Measurements from ENCODE around the gene NPPA. TPM values are rescaled to one million over a fixed set of nuclear protein-coding genes. Genes with fewer than 3 reads are reported as not detected.

NPPA gene
- total RNA-seq, 1 donor = not detected

DNA sequence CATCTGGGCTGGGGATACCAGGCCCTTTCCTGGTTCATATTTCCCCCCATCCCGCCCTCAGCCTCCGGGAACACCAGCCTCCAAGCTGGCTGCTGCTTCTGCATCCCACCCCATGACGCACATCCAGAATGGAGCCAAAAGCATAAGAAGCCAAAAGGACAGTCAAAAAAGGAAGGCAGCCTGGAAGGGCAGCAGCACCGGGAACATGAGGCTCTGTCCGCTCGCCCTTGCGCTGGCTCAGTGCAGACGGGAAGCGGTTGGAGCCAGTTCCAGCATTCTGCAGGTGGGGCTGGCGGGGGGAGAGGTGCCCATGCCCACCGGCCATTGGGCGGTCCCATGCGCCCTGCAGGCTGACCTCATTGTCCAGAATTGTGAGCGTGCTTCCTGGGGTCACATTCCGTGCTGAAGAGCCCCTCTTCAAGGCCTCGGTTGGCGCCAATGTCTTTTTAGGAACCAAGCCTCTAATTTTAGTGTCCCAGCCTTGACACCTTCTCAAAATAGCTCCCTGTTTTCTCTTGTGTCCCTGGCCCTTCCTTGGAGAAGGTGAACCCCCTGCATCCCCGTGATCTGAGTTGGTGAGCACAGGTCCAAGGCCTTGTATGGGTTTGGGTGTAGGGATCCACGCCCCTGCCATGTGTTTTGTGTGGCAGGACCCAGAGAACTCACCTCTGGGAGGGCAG is 39.5 kb upstream of the NPPA start:
- TF ChIP-seq, protein P1, sequence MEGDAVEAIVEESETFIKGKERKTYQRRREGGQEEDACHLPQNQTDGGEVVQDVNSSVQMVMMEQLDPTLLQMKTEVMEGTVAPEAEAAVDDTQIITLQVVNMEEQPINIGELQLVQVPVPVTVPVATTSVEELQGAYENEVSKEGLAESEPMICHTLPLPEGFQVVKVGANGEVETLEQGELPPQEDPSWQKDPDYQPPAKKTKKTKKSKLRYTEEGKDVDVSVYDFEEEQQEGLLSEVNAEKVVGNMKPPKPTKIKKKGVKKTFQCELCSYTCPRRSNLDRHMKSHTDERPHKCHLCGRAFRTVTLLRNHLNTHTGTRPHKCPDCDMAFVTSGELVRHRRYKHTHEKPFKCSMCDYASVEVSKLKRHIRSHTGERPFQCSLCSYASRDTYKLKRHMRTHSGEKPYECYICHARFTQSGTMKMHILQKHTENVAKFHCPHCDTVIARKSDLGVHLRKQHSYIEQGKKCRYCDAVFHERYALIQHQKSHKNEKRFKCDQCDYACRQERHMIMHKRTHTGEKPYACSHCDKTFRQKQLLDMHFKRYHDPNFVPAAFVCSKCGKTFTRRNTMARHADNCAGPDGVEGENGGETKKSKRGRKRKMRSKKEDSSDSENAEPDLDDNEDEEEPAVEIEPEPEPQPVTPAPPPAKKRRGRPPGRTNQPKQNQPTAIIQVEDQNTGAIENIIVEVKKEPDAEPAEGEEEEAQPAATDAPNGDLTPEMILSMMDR (IDR thresholded peaks at IDR 0.05; ENCODE audit: insufficient read depth, low read depth, low read length) = no peak
- no peak overlapping the region for H3K4me3 ChIP-seq (ENCODE audit: low read depth, low read length)
- DNase-seq (ENCODE audit: low read depth) = no peak

DNA sequence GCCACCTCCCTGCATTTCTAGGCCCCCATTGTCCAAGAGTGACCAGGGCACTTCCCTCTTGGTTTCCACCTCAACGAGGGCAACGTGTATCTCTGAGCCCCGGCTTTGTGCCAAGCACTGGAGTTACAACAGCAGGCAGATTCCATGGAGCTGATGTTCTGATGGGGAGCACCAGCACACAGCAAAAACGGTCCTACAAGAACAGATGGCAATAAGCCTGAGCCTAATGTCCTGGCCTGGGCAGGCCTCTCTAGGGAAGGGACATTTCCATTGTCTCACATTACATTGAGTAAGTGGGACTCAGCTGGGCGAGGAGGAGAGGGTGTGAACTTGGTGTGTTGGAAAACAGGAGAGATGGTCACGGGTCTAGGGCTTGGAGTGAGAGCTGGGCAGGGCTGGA is 38.3 kb upstream of the NPPA start:
- DNase-seq (ENCODE audit: low read depth) = no peak
- TF ChIP-seq, protein P1 (IDR thresholded peaks at IDR 0.05; ENCODE audit: insufficient read depth, low read depth, low read length) = no peak
- no peak overlapping the region for H3K4me3 ChIP-seq (ENCODE audit: low read depth, low read length)

GRCh38 chr1:11882814-11883538 is 35.4 kb upstream of the NPPA start:
- no peak for DNase-seq (ENCODE audit: low read depth)
- TF ChIP-seq, protein P1 (IDR thresholded peaks at IDR 0.05; ENCODE audit: insufficient read depth, low read depth, low read length) = no peak
- H3K4me3 ChIP-seq (ENCODE audit: low read depth, low read length) = no peak overlapping the region

GRCh38 chr1:11881749-11882441 is 34.3 kb upstream of the NPPA start:
- DNase-seq (ENCODE audit: low read depth) = no peak

GRCh38 chr1:11880911-11881748 is 33.5 kb upstream of the NPPA start:
- DNase-seq (ENCODE audit: low read depth) = no peak
- TF ChIP-seq, protein P1 (IDR thresholded peaks at IDR 0.05; ENCODE audit: insufficient read depth, low read depth, low read length) = no peak
- no peak overlapping the region for H3K4me3 ChIP-seq (ENCODE audit: low read depth, low read length)

More at GRCh38 chr1:11881749-11882441, 34.3 kb upstream of the NPPA start:
- H3K4me3 ChIP-seq (ENCODE audit: low read depth, low read length) = no peak overlapping the region
- TF ChIP-seq, protein P1 (IDR thresholded peaks at IDR 0.05; ENCODE audit: insufficient read depth, low read depth, low read length) = no peak

DNA sequence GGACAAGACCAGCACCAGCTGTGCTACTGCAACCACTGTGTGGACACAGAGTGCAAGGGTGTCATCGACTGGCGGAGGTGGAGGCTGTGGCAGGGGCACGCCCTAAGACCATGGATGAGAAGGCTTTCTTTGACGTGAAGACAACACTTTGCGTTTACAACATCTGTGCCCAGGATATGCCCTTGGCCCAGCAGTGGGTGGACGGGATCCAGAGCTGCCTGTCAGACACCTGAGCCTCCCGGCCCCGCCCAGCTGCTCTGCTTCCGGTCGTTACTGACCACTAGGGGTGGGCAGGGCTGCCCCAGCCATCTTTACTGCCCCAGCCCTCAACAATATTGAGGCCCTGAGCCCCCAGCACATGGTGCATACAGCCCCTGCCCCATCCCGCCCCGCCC is 32.6 kb upstream of the NPPA start:
- DNase-seq (ENCODE audit: low read depth) = no peak
- H3K4me3 ChIP-seq (ENCODE audit: low read depth, low read length) = no peak overlapping the region
- TF ChIP-seq, protein P1 (IDR thresholded peaks at IDR 0.05; ENCODE audit: insufficient read depth, low read depth, low read length) = no peak

Data from fibroblast of villous mesenchyme (primary cell).